PC-9 (cell line): Measurements from ENCODE around the gene SPATA16.

Experiments
- CTCF ChIP-seq: fragments of 200-600 bp; sonication (generic); conservative IDR thresholded peaks from 2 replicates; pipeline ENCODE4 v1.6.1; 2017; ENCODE audit warnings: mixed run types, antibody characterized with exemption, mild to moderate bottlenecking, moderate library complexity
- EZH2 ChIP-seq: fragments of 200-600 bp; sonication (generic); IDR thresholded peaks from 2 replicates; pipeline ENCODE4 v1.8.0; 2017; ENCODE audit warnings: antibody characterized with exemption, low read depth

GRCh38 chr3:172846103-172846561 lies 294.9 kb downstream of the SPATA16 start:
- TF ChIP-seq CTCF: no peak
- TF ChIP-seq EZH2: no peak
